K562 (cell line): Measurements from ENCODE around the gene TFAM. TPM values are rescaled to one million over a fixed set of nuclear protein-coding genes. Genes with fewer than 3 reads are reported as not detected.

Experiments
- ATAC-seq: fragments of 200-7000 bp; cut with Tn5 transposase; 3 replicates; pipeline ENCODE4 v1.9.1; 2020; ENCODE audit warnings: moderate library complexity
- BruUV-seq: library from RNA; stranded (reverse); fragments of 400-500 nt; replicated peaks from 2 replicates; lab custom pipeline; 2021; lab: Mats Ljungman, UMichigan
- CTCF ChIA-PET: fragments of 300-600 bp; formaldehyde crosslinking; extraction: SDS; loops from one replicate; lab custom pipeline; 2021; ENCODE audit warnings: low intra/inter-chr PET ratio; lab: Yijun Ruan, JAX
- POLR2A ChIA-PET: fragments of 300-600, 350-650 bp; sonication (Branson Sonifier 250); formaldehyde crosslinking; extraction: SDS; loops from one replicate; lab custom pipeline; 2021; ENCODE audit warnings: antibody characterized with exemption, inconsistent platforms; lab: Yijun Ruan, JAX
- DNase-seq, 4 experiments: peaks; one replicate each; pipeline versions ENCODE4 v3.0.0 to v3.0.0-alpha.2; 2011 to 2018; ENCODE audit warnings: low spot score in 3 of 4, mixed read lengths in 3 of 4; ENCODE audit errors: extremely low read depth in 1 of 4
- FAIRE-seq: peaks from 2 replicates; lab custom pipeline; 2011; peaks lifted over from hg19 to GRCh38; lab: Jason Lieb, UNC
- H2AFZ ChIP-seq: 2 replicates; pipeline ENCODE4 v1.6.0; 2011; ENCODE audit warnings: low read depth, low read length, control low read depth, inconsistent platforms
- H3K27ac ChIP-seq: fragments of 200-600 bp; 3 replicates; pipeline ENCODE4 v1.8.0; 2011; ENCODE audit warnings: low read depth, mild to moderate bottlenecking, control low read depth, inconsistent platforms, low read length, moderate library complexity, mixed read lengths; ENCODE audit errors: extremely low read depth
- H3K27me3 ChIP-seq, 2 experiments: fragments of 300-600 bp in 1 of 2; 2 replicates in 1 of 2; 3 replicates in 1 of 2; pipeline versions ENCODE4 v1.6.0 to v1.8.0; 2011; ENCODE audit warnings: inconsistent platforms in 2 of 2, low read length in 2 of 2, mild to moderate bottlenecking in 1 of 2, mixed read lengths in 1 of 2, moderate library complexity in 1 of 2; ENCODE audit not compliant: control insufficient read depth in 2 of 2, insufficient read depth in 2 of 2
- H3K36me3 ChIP-seq: fragments of 300-600 bp; 3 replicates; pipeline ENCODE4 v1.8.0; 2011; ENCODE audit warnings: mild to moderate bottlenecking, low read length, inconsistent platforms; ENCODE audit not compliant: control insufficient read depth, insufficient read depth
- H3K4me1 ChIP-seq, 2 experiments: fragments of 200-600 bp in 1 of 2; replicated peaks in 1 of 2; 2 replicates in 1 of 2; 3 replicates in 1 of 2; pipeline versions ENCODE4 v1.5.1 to v1.8.0; 2011; ENCODE audit warnings: inconsistent platforms in 2 of 2, low read length in 2 of 2, mild to moderate bottlenecking in 1 of 2, mixed read lengths in 1 of 2, moderate library complexity in 1 of 2; ENCODE audit not compliant: control insufficient read depth in 2 of 2, insufficient read depth in 2 of 2
- H3K4me2 ChIP-seq: 2 replicates; pipeline ENCODE4 v1.6.1; 2011; ENCODE audit warnings: low read length, control low read depth, inconsistent platforms, mixed read lengths; ENCODE audit not compliant: insufficient read depth
- H3K4me3 ChIP-seq: fragments of 200-600 bp; sonication (generic), shearing (Covaris generic); 2 replicates; pipeline ENCODE4 v1.5.1; 2016; ENCODE audit warnings: control low read depth, inconsistent platforms
- H3K79me2 ChIP-seq: fragments of 200-600 bp; 3 replicates; pipeline ENCODE4 v1.8.0; 2011; ENCODE audit warnings: low read length, inconsistent platforms; ENCODE audit not compliant: control insufficient read depth, insufficient read depth
- H3K9ac ChIP-seq, 2 experiments: 2 replicates each; pipeline versions ENCODE4 v1.6.0 to v1.6.1; 2011; ENCODE audit warnings: low read depth in 2 of 2, low read length in 2 of 2, control low read depth in 1 of 2, inconsistent platforms in 1 of 2, mild to moderate bottlenecking in 1 of 2, mixed read lengths in 1 of 2; ENCODE audit not compliant: insufficient read depth in 1 of 2
- H3K9me1 ChIP-seq: one replicate; pipeline ENCODE4 v1.6.0; 2011; ENCODE audit warnings: inconsistent platforms, mild to moderate bottlenecking, low read length, moderate library complexity; ENCODE audit not compliant: control insufficient read depth, insufficient read depth
- H3K9me3 ChIP-seq: replicated peaks from 2 replicates; pipeline ENCODE4 v1.5.1; 2011; ENCODE audit warnings: low read depth, low read length, inconsistent platforms; ENCODE audit not compliant: control insufficient read depth, insufficient read depth
- H4K20me1 ChIP-seq: replicated peaks from 2 replicates; pipeline ENCODE4 v1.6.1; 2011; ENCODE audit warnings: low read length, inconsistent platforms, mixed read lengths; ENCODE audit not compliant: control insufficient read depth, insufficient read depth
- ATF7 ChIP-seq: fragments of 450-650 bp; IDR thresholded peaks from 2 replicates; pipeline ENCODE4 v1.7.1; 2014; ENCODE audit warnings: mild to moderate bottlenecking, moderate library complexity
- BDP1 ChIP-seq: IDR thresholded peaks from 3 replicates; pipeline ENCODE4 v1.6.1; 2011; ENCODE audit not compliant: insufficient read length, insufficient read depth
- CBX2 ChIP-seq: fragments of 200-600 bp; sonication (generic); IDR thresholded peaks from one replicate; pipeline ENCODE4 v1.6.1; 2012; ENCODE audit warnings: mild to moderate bottlenecking, low read length, inconsistent platforms; ENCODE audit not compliant: insufficient read depth, poor library complexity, severe bottlenecking
- CBX3 ChIP-seq, 2 experiments: IDR thresholded peaks; 1 replicate in 1 of 2; 2 replicates in 1 of 2; pipeline ENCODE4 v1.6.1; 2012; ENCODE audit warnings: inconsistent platforms in 2 of 2, low read length in 2 of 2, borderline replicate concordance in 1 of 2, control low read depth in 1 of 2
- TRIM24 ChIP-seq, 2 experiments: fragments of 450-650 bp; IDR thresholded peaks; 2 replicates each; pipeline ENCODE4 v1.6.1; 2016
- ZNF121 ChIP-seq: sonication (generic); formaldehyde crosslinking; conservative IDR thresholded peaks from 2 replicates; pipeline ENCODE4 v1.8.0; 2022; ENCODE audit warnings: missing genetic modification reagents
- WGBS: fragments of 100-300 bp; shearing (Covaris generic); methylation state at CpG from one replicate; pipeline ENCODE4 v1.1.6; 2016; ENCODE audit warnings: low coverage, mixed read lengths; ENCODE audit not compliant: insufficient coverage; ENCODE audit errors: missing lambda C conversion rate; 5-methylcytosine and 5-hydroxymethylcytosine counted together
- in situ Hi-C: fragments of 300-500 bp; cut with MboI; formaldehyde crosslinking; loops from 4 replicates; pipeline ENCODE4 v1.15.0; 2018; ENCODE audit warnings: inconsistent platforms, mixed read lengths
- intact Hi-C: fragments of 100-400 bp; cut with micrococcal nuclease; formaldehyde crosslinking; loops from 2 replicates; pipeline ENCODE4 v1.14.2; 2022
- polyA plus RNA-seq, 8 experiments: library from polyadenylated mRNA; depleted of rRNA in 4 of 8; stranded (reverse) in 5 of 8; unstranded in 3 of 8; fragments of >200 nt; fragmentation: Nextera tagmentation in 2 of 8; fragmentation: Illumina TruSeq in 1 of 8; extraction: Ambion mirVana in 2 of 8; extraction: Trizol in 1 of 8; gene quantifications; 2 replicates each; pipeline versions ENCODE4 v1.2.1 to v1.2.3, GENCODE V29; 2011 to 2014; ENCODE audit warnings: inconsistent platforms in 1 of 8, missing spikeins in 1 of 8
- total RNA-seq, 7 experiments: library from RNA; depleted of rRNA in 6 of 7; stranded (reverse); fragments of >200 nt in 6 of 7; fragmentation: Illumina TruSeq in 2 of 7; extraction: Trizol in 2 of 7; gene quantifications; 2 replicates each; pipeline versions ENCODE4 v1.2.1 to v1.2.3, GENCODE V29; 2011 to 2021; ENCODE audit warnings: low replicate concordance in 1 of 7
- TF ChIP-seq, protein P1 (sequence below): fragments of 200-800 bp; sonication (Bioruptor generic); IDR thresholded peaks from 2 replicates; pipeline ENCODE4 v1.6.1; 2017; ENCODE audit warnings: missing genetic modification characterization, missing compliant biosample characterization
- TF ChIP-seq, protein P2 (sequence below): fragments of 250-450 bp; sonication (Bioruptor Pico); IDR thresholded peaks from 2 replicates; pipeline ENCODE4 v1.8.0; 2021; ENCODE audit warnings: moderate library complexity, mild to moderate bottlenecking, inconsistent platforms

Gene TFAM
- total and polyA plus RNA-seq, 9 of the 15 experiments (the other 6 are each of a cell fraction or from before 2014, with no cell fraction given): 74.3 to 227 (median 155) TPM

DNA sequence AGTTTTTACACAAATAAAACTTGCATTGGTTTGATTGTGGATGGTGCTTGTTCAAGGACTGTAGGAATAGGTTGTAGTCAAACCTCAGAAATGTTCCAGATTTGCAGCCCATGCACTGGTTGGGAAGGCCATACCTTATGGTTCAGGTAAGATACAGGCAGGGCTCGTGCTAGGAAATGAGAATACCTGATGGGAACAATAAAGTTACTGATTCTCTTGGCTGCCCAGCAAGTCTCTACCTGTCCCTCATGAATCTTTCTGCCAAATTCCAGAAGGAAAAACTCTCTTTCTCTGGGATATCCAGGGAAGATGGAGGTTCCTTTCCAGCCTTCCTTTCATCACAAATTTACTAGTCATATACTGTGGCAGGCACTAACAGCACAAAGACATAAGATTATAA lies 53.8 kb downstream of the TFAM start:
- Histone ChIP-seq H3K27me3 (no peaks in the 10 kb centered on the region), H2AFZ (no peak overlapping the region), H3K27ac (no peak overlapping the region), H3K4me3 (no peak overlapping the region), H4K20me1 (no peaks in the 10 kb centered on the region), H3K36me3 (no peaks in the 10 kb centered on the region), H3K79me2 (no peaks in the 10 kb centered on the region), H3K9ac (no peak overlapping the region), H3K9me3 (no peaks in the 10 kb centered on the region), H3K4me1 (no peaks in the 10 kb centered on the region), H3K9me1 (no peaks in the 10 kb centered on the region), H3K4me2 (no peak overlapping the region)
- TF ChIP-seq CBX2 (no peak), CBX3 (IDR thresholded peaks at IDR 0.05; ENCODE audit: borderline replicate concordance in 1 of 2, low read length in 2 of 2) (no peak), TRIM24 (IDR thresholded peaks at IDR 0.05) (no peak), ATF7 (no peak), BDP1 (no peak), ZNF121 (CRISPR knock-in tag) (no peak)
- TF ChIP-seq, protein P1, sequence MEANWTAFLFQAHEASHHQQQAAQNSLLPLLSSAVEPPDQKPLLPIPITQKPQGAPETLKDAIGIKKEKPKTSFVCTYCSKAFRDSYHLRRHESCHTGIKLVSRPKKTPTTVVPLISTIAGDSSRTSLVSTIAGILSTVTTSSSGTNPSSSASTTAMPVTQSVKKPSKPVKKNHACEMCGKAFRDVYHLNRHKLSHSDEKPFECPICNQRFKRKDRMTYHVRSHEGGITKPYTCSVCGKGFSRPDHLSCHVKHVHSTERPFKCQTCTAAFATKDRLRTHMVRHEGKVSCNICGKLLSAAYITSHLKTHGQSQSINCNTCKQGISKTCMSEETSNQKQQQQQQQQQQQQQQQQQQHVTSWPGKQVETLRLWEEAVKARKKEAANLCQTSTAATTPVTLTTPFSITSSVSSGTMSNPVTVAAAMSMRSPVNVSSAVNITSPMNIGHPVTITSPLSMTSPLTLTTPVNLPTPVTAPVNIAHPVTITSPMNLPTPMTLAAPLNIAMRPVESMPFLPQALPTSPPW: no peak
- TF ChIP-seq, protein P2, sequence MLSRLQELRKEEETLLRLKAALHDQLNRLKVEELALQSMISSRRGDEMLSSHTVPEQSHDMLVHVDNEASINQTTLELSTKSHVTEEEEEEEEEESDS (CRISPR knock-in tag): no peak
- in situ Hi-C loops (no loop called here), intact Hi-C loops (no loop called here)
- 7% methylated on average over 1 of the region's 1 CpG for WGBS
- FAIRE-seq: no peak
- no peak for ATAC-seq
- BruUV-seq: no TSS peak
- CTCF ChIA-PET: no interaction called here
- POLR2A ChIA-PET: no interaction called here
- DNase-seq: no peak
